HCT116 (cell line): ENCODE data around the gene PRMT7. TPM values are rescaled to one million over a fixed set of nuclear protein-coding genes. Genes with fewer than 3 reads are reported as not detected.

ENCODE experiments used
- ATAC-seq: fragments of 200-7000 bp; cut with Tn5 transposase; 2 replicates; pipeline ENCODE4 v1.9.1; 2020; ENCODE audit warnings: mild to moderate bottlenecking, moderate library complexity
- BruUV-seq: library from RNA; stranded (reverse); fragments of 400-500 nt; replicated peaks from 2 replicates; lab custom pipeline; 2021; lab: Mats Ljungman, UMichigan
- CTCF ChIA-PET: fragments of 300-600 bp; sonication (Branson Sonifier 250); formaldehyde crosslinking; loops from one replicate; lab custom pipeline; 2021; ENCODE audit warnings: antibody characterized with exemption; lab: Charles Lee
- POLR2A ChIA-PET: fragments of 300-600, 350-600 bp; sonication (Branson Sonifier 250); formaldehyde crosslinking; loops from one replicate; lab custom pipeline; 2021; ENCODE audit warnings: antibody characterized with exemption; lab: Charles Lee
- RAD21 ChIA-PET, 2 experiments: fragments of 300-600 bp; sonication (Branson Sonifier 250); formaldehyde crosslinking; loops; one replicate each; lab custom pipeline; 2023; ENCODE audit warnings: low total read pairs in 2 of 2; ENCODE audit not compliant: uncharacterized antibody in 2 of 2, unreplicated experiment in 2 of 2, low non-redundant PET in 1 of 2; lab: Charles Lee
- DNase-seq: peaks from one replicate; pipeline ENCODE4 v3.0.0-alpha.2; 2010; ENCODE audit warnings: low read depth, low spot score
- H2AFZ ChIP-seq: fragments of 200-600 bp; shearing (Covaris generic), sonication (generic); 2 replicates; pipeline ENCODE4 v1.6.1; 2017; ENCODE audit warnings: low read depth, mixed run types, mixed read lengths, antibody characterized with exemption, low read length; ENCODE audit not compliant: poor library complexity, severe bottlenecking
- H3K27ac ChIP-seq: 2 replicates; pipeline ENCODE4 v1.5.1; 2012; ENCODE audit warnings: low read depth, low read length
- H3K27me3 ChIP-seq: fragments of 200-600 bp; sonication (generic); 2 replicates; pipeline ENCODE4 v1.6.1; 2016; ENCODE audit warnings: mixed run types, low read length, mixed read lengths; ENCODE audit not compliant: insufficient read depth
- H3K36me3 ChIP-seq, 2 experiments: fragments of 200-500 bp in 1 of 2; fragments of 200-600 bp in 1 of 2; sonication (Bioruptor generic) in 1 of 2; sonication (generic) in 1 of 2; 2 replicates each; pipeline versions ENCODE4 v1.5.1 to v1.6.1; 2014 to 2016; ENCODE audit warnings: low read length in 2 of 2, inconsistent platforms in 1 of 2, mixed read lengths in 1 of 2, mixed run types in 1 of 2; ENCODE audit not compliant: insufficient read depth in 2 of 2, control insufficient read depth in 1 of 2
- H3K4me1 ChIP-seq, 2 experiments: fragments of 200-600 bp in 1 of 2; sonication (generic) in 1 of 2; 2 replicates each; pipeline versions ENCODE4 v1.5.1 to v1.6.1; 2012 to 2017; ENCODE audit warnings: low read length in 2 of 2, inconsistent platforms in 1 of 2, mild to moderate bottlenecking in 1 of 2, mixed read lengths in 1 of 2, mixed run types in 1 of 2, moderate library complexity in 1 of 2; ENCODE audit not compliant: insufficient read depth in 2 of 2, control insufficient read depth in 1 of 2
- H3K4me2 ChIP-seq: fragments of 200-600 bp; sonication (generic); 2 replicates; pipeline ENCODE4 v1.6.1; 2017; ENCODE audit warnings: mixed run types, low read length, mixed read lengths
- H3K4me3 ChIP-seq, 2 experiments: fragments of 200-600 bp in 1 of 2; sonication (generic) in 1 of 2; replicated peaks in 1 of 2; 2 replicates each; pipeline ENCODE4 v1.5.1; 2011 to 2016; ENCODE audit warnings: low read length in 2 of 2, control low read depth in 1 of 2, low read depth in 1 of 2, mild to moderate bottlenecking in 1 of 2, mixed read lengths in 1 of 2, mixed run types in 1 of 2
- H3K79me2 ChIP-seq: fragments of 200-600 bp; sonication (generic); 2 replicates; pipeline ENCODE4 v1.6.1; 2017; ENCODE audit warnings: mild to moderate bottlenecking, mixed run types, low read length, moderate library complexity, mixed read lengths; ENCODE audit not compliant: insufficient read depth
- H3K9ac ChIP-seq: fragments of 200-600 bp; sonication (generic); 2 replicates; pipeline ENCODE4 v1.6.1; 2016; ENCODE audit warnings: low read length, mixed read lengths
- H3K9me2 ChIP-seq: fragments of 200-600 bp; sonication (generic), shearing (Covaris generic); 2 replicates; pipeline ENCODE4 v1.6.1; 2017; ENCODE audit warnings: mixed run types, mild to moderate bottlenecking, moderate library complexity; ENCODE audit not compliant: insufficient read depth
- H3K9me3 ChIP-seq, 2 experiments: fragments of 200-500 bp in 1 of 2; fragments of 200-600 bp in 1 of 2; sonication (Bioruptor generic) in 1 of 2; sonication (generic) in 1 of 2; 2 replicates each; pipeline ENCODE4 v1.6.1; 2014 to 2017; ENCODE audit warnings: low read length in 2 of 2, mixed read lengths in 2 of 2, inconsistent platforms in 1 of 2, low read depth in 1 of 2, mild to moderate bottlenecking in 1 of 2, mixed run types in 1 of 2, moderate library complexity in 1 of 2; ENCODE audit not compliant: control insufficient read depth in 1 of 2, insufficient read depth in 1 of 2
- H4K20me1 ChIP-seq: fragments of 200-600 bp; sonication (generic), shearing (Covaris generic); 2 replicates; pipeline ENCODE4 v1.6.1; 2017; ENCODE audit warnings: mixed run types, mild to moderate bottlenecking, moderate library complexity; ENCODE audit not compliant: insufficient read depth
- ATF3 ChIP-seq: IDR thresholded peaks from 2 replicates; pipeline ENCODE4 v1.6.1; 2012
- CBX3 ChIP-seq: IDR thresholded peaks from 2 replicates; pipeline ENCODE4 v1.6.1; 2012; ENCODE audit warnings: low read depth
- CEBPB ChIP-seq: IDR thresholded peaks from 2 replicates; pipeline ENCODE4 v1.6.1; 2012; ENCODE audit warnings: low read depth
- ELF1 ChIP-seq: IDR thresholded peaks from 2 replicates; pipeline ENCODE4 v1.6.1; 2012; ENCODE audit warnings: low read depth, borderline replicate concordance
- EZH2phosphoT487 ChIP-seq: fragments of 200-600 bp; IDR thresholded peaks from 2 replicates; pipeline ENCODE4 v1.6.1; 2018; ENCODE audit warnings: antibody characterized with exemption, borderline replicate concordance
- FOSL1 ChIP-seq: IDR thresholded peaks from 2 replicates; pipeline ENCODE4 v1.6.1; 2012; ENCODE audit warnings: low read depth
- JUND ChIP-seq: IDR thresholded peaks from 2 replicates; pipeline ENCODE4 v1.6.1; 2012
- MAX ChIP-seq: IDR thresholded peaks from 2 replicates; pipeline ENCODE4 v1.6.1; 2012
- POLR2AphosphoS5 ChIP-seq: IDR thresholded peaks from 2 replicates; pipeline ENCODE4 v1.6.1; 2011; ENCODE audit warnings: mild to moderate bottlenecking, low read depth, low read length, moderate library complexity
- RAD21 ChIP-seq: IDR thresholded peaks from 2 replicates; pipeline ENCODE4 v1.6.1; 2012; ENCODE audit warnings: low read depth, mild to moderate bottlenecking
- SP1 ChIP-seq: IDR thresholded peaks from 2 replicates; pipeline ENCODE4 v1.6.1; 2012; ENCODE audit warnings: low read depth
- SRF ChIP-seq: IDR thresholded peaks from 2 replicates; pipeline ENCODE4 v1.6.1; 2012; ENCODE audit warnings: low read depth
- TCF7L2 ChIP-seq: IDR thresholded peaks from 2 replicates; pipeline ENCODE4 v1.7.0; 2011; ENCODE audit warnings: borderline replicate concordance, inconsistent platforms; ENCODE audit not compliant: insufficient read depth, insufficient read length; ENCODE audit errors: extremely low read depth
- ZBTB33 ChIP-seq: IDR thresholded peaks from 2 replicates; pipeline ENCODE4 v1.6.1; 2011; ENCODE audit warnings: mild to moderate bottlenecking, low read length, moderate library complexity; ENCODE audit not compliant: insufficient replicate concordance; ENCODE audit errors: extremely low read depth
- ZNF274 ChIP-seq: fragments of 200-500 bp; sonication (Bioruptor generic); IDR thresholded peaks from 2 replicates; pipeline ENCODE4 v1.6.1; 2014; ENCODE audit warnings: mild to moderate bottlenecking, low read depth, low read length, inconsistent platforms
- intact Hi-C: fragments of 100-400 bp; cut with micrococcal nuclease; formaldehyde crosslinking; loops from 2 replicates; pipeline ENCODE4 v1.10.0; 2022
- total RNA-seq: library from RNA; stranded (reverse); gene quantifications from one replicate; pipeline ENCODE4 v1.2.1, GENCODE V29; 2021; ENCODE audit not compliant: unreplicated experiment

The PRMT7 gene
- total RNA-seq, 1 experiment from 2014 or later = 34.4 TPM

GRCh38 chr16:68360547-68360946 lies 49.7 kb downstream of the PRMT7 start:
- H3K9me2 ChIP-seq = no peaks in the 10 kb centered on the region
- no peak overlapping the region for H3K27ac ChIP-seq
- no peak overlapping the region for H2AFZ ChIP-seq
- no peaks in the 10 kb centered on the region for H3K9me3 ChIP-seq
- H3K4me2 ChIP-seq = no peak overlapping the region
- DNase-seq (no peak), ATAC-seq (no peak)
- intact Hi-C loops = no loop called here
- no peak overlapping the region for H3K9ac ChIP-seq
- TF ChIP-seq SP1 (no peak), CEBPB (no peak), FOSL1 (no peak), EZH2phosphoT487 (no peak), TCF7L2 (no peak), ZBTB33 (no peak), POLR2AphosphoS5 (no peak), ELF1 (no peak), ATF3 (no peak), JUND (no peak), MAX (no peak), RAD21 (no peak), ZNF274 (no peak), SRF (no peak), CBX3 (no peak)
- CTCF ChIA-PET = interaction anchor here (0.6 kb wide), 1 partner anchor 170 kb away, joined by 3 read pairs; no protein-coding TSS in a partner anchor
- POLR2A ChIA-PET = no interaction called here
- no peaks in the 10 kb centered on the region for H3K79me2 ChIP-seq
- no peaks in the 10 kb centered on the region for H3K27me3 ChIP-seq
- peaks cover 0 to 3% of the 10 kb centered on the region in 2 experiments; a peak in 1 of 4 replicates for H3K4me1 ChIP-seq
- H3K4me3 ChIP-seq = no peak overlapping the region
- RAD21 ChIA-PET = no interaction called here
- peaks cover 0 to 4% of the 10 kb centered on the region in 2 experiments; a peak in 1 of 4 replicates for H3K36me3 ChIP-seq
- H4K20me1 ChIP-seq = no peaks in the 10 kb centered on the region
- BruUV-seq = no TSS peak
